T follicular helper cell (primary cell): ENCODE results near the gene HIP1.
"Not testable (repeated sequence)": the region's sequence is repeated elsewhere in the genome, so short reads cannot be mapped to it uniquely, and the experiment has no call there.

Experiments
- DNase-seq: peaks from one replicate; pipeline ENCODE4 v3.0.0-alpha.2; 2020; ENCODE audit warnings: low read depth

HIP1 gene

GRCh38 chr7:75739796-75740672, 1.3 kb upstream of the HIP1 start:
- no peak for DNase-seq

GRCh38 chr7:75738975-75739795, 444 bp upstream of the HIP1 start:
- peak; percentile 100 for DNase-seq

GRCh38 chr7:75737856-75738603, 711 bp downstream of the HIP1 start:
- no peak for DNase-seq

DNA sequence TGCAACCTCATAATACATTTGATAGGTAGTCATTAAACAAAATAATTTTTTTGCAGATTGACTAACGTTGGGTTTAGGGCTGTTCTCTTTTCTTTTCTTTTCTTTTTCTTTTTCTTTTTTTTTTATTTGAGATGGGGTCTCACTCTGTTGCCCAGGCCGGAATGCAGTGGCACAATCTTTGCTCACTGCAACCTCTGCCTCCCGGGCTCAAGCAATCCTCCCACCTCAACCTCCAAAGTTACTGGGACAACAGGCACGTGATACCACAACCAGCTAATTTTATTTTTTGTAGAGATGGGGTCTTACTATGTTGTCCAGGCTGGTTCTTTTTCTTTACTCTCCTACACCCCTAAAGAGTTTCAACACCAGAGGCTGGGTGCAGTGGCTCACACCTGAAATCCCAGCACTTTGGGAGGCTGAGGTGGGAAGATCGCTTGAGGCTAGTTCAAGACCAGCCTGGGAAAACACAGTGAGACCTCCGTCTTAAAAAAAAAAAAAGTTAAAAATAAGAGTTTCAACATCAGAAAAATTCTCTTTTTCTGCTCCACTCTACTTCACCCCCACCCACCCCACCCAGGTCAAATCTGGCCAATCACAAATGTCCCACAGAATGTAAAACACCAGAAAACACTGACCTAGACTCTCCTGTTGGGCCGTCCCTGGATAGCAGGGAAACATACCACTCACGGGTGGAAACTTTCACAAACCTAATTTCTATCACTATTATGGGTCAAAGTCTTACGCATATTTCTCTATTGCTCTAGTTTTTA, 3.0 kb downstream of the HIP1 start:
- DNase-seq: no peak

GRCh38 chr7:75734586-75735458, 3.9 kb downstream of the HIP1 start:
- no peak for DNase-seq

DNA sequence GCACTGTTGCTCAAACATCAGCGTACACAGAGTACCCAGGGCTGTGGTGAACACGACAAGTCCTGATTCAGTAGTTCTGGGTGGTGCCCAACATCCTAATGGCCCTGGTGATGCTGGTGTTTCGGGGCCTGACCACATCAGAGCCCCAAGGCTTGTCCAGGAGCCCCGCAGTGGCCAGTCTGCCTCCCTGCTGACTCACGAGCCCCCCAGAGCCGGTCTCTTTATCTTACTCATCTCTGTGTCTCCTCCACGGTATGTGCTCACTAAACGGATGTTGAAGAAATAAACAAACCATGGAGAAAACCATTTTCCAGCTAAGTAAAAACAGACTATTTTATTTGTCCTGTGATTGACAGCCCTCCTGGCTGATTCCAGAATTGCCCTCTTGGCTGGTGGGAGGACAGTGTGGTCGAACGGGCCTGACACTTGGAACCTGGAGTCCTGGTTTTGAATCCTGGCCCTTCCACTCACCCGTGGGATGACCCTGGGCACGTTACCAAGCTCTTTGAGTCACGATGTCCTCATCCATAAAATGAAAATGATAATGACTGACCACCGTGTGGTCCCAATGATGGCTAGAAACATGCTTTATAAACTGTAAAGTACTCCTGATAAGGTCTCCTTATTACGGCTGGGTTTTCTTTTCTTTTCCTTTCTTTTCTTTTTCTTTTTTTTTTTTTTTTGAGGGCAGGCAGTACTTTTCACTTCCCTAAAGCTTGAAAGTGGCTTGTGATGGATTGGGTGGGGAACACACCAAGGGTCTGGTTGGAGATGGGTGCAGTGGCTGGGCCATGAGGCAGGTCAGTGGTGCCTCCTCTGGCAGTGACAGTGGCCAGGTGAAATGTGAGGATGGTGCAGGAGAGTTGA, 5.7 kb downstream of the HIP1 start:
- no peak for DNase-seq

DNA sequence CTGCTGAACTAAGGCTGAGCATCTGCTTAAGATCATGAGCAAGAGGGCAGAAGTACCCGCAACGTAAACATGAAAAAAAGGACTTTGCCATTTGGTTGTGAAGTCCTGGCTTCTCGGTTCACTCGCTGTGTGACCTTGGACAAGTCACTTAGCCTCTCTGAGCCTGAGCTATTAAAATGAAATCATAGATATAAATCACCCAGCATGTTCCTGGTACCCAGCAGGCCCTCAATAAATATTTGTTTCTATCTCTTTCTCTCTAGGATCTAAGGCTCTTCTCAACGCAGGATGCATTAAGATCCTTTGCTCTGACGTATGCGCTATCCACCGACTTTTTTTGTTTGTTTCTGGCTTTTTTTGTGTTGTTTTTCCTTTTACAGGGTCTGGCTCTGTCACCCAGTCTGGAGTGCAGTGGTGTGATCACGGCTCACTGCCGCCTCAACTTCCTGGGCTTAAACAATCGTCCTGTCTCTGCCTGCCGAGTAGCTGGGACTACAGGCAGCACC, 6.7 kb downstream of the HIP1 start:
- DNase-seq: no peak

DNA sequence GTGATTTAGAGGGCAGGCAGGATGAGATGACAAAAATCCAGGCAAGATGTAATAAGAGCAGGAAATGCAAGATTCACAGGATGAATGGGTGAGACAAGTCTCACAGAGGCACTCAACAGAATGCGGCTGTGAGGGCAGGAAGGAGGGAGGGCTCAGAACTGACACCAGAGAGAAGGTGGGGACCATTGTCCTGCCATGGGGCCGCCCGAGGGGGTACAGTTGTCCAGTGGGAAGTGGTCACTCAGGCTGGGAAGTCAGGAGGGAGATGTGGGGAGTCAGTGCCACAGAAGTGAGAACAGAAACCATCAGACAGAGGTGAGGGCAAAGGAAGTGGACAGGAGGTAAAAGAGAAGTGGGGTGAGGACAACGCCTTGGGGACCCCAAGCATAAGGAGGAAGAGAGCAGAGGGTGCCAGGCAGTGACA, 8.9 kb downstream of the HIP1 start:
- DNase-seq: no peak

- no peak for DNase-seq
Observed at GRCh38 chr7:75727881-75728593, 10.7 kb downstream of the HIP1 start.

DNA sequence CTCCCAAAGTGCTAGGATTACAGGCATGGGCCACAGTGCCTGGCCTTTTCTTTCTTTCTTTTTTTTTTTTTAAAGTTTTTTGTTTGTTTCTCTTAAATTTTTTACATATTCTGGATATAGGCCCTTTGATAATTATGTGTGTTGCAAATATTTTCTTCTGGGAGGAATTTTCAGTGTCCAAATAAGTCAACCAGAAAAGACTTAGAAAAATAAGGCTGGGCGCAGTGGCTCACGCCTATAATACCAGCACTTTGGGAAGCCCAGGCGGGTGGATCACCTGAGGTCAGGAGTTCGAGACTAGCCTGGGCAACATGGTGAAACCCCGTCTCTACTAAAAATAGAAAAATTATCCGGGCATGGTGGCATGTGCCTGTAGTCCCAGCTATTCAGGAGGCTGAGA, 11.4 kb downstream of the HIP1 start:
- not testable (repeated sequence) for DNase-seq

GRCh38 chr7:75725306-75725705, 13.4 kb downstream of the HIP1 start:
- no peak for DNase-seq

GRCh38 chr7:75723444-75723843, 15.3 kb downstream of the HIP1 start:
- DNase-seq: no peak

DNA sequence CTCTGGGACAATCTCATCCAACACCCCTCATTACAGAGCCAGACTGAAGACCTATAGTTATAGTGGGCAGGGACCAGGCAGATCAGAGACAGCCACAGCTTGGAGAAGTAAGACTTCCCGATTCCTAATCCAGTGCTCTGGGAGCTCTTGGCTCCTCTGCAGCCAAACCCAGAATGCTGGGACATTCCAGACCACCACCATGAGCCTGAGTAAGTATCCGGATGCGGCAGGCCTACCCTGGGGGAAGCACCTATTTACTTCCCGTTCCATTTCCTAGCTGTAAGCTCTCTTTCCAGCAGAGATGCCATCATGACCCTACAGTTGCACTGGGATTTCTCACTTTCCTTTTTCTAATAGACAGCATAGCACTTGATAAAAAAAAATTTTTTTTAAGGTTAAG, 16.4 kb downstream of the HIP1 start:
- no peak for DNase-seq

- DNase-seq: not testable (repeated sequence)
Observed at GRCh38 chr7:75721922-75722321, 16.8 kb downstream of the HIP1 start.

GRCh38 chr7:75721426-75721825, 17.3 kb downstream of the HIP1 start:
- DNase-seq: no peak

DNA sequence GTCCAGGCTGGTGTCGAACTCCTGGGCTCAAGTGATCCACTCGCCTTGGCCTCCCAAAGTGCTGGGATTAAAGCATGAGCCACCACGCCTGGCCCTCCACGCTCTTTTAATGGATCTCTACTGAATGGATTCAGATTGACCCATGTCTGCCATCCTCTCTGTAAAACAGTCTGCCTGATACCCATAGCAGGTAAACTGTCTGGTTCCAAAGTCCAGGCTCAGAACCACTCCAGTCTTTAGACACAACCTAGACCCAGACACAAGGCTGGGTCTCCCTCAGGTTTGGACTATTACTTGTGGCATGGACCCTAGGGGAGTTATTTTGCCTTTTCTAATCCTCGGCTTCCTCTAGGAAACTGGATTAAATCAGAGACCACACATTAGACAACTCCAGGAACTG, 19.1 kb downstream of the HIP1 start:
- no peak for DNase-seq

GRCh38 chr7:75718390-75719031, 20.2 kb downstream of the HIP1 start:
- DNase-seq: no peak

- DNase-seq: not testable (repeated sequence)
Observed at GRCh38 chr7:75717746-75718145, 21.0 kb downstream of the HIP1 start.
